NCI-H1105 (cell line): ENCODE results near the gene MYO10.
"Not testable (repeated sequence)": the region's sequence is repeated elsewhere in the genome, so short reads cannot be mapped to it uniquely, and the experiment has no call there.

Source experiments
- DNase-seq: peaks from one replicate; lab custom pipeline; 2025; lab: John Stamatoyannopoulos, UW

Gene MYO10

DNA sequence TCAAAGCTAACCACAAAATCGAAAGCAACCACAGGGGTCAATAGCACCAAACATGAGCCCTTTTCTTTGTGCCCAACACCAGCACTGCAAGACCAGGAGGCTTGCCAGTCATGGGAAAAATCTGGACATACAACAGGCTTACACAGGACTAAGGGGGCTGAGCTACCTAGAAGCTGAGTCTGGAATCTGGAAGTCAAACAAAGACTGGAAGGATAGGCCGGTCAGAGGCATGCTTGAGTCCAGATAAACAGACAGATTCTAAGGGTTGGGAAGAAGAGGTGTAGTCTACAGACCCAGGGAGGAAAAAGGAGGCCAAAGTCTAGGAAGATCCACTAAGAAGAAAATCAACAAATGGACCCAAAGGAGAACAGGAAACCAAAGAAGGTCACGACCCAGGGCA lies 73.3 kb downstream of the MYO10 start:
- no peak for DNase-seq

DNA sequence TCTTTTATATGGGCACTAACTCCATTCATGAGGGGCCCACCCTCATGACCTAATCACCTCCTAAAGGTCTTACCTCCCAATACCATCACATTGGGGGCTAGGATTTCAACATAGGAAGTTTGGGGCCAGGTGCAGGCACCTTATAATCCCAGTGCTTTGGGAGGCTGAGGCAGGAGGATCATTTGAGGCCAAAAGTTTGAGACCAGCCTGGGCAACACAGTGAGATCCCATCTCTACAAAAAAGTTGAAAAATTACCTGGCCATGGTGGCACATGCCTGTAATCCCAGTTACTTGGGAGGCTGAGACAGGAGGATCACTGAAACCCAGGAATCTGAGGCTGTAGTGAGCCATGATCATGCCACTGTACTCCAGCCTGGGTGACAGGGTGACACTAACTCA lies 76.7 kb downstream of the MYO10 start:
- no peak for DNase-seq

DNA sequence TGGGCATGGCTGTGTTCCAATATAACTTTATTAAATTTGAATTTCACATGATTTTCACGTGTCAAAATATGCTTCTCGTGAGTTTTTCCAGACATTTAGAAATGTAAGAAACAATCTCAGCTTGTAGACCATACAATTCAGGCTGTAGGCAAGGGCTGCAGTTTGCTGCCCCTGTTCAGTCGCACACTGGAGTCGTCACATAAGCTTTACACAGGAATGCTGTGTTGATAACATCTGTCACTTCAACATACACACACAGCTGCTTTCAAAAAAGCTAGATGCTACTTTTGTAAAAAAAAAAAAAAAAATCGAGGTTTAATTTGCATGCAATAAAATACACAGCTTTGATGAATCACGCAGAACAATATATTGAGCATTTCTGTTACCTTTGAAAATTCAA lies 77.9 kb downstream of the MYO10 start:
- DNase-seq: no peak

DNA sequence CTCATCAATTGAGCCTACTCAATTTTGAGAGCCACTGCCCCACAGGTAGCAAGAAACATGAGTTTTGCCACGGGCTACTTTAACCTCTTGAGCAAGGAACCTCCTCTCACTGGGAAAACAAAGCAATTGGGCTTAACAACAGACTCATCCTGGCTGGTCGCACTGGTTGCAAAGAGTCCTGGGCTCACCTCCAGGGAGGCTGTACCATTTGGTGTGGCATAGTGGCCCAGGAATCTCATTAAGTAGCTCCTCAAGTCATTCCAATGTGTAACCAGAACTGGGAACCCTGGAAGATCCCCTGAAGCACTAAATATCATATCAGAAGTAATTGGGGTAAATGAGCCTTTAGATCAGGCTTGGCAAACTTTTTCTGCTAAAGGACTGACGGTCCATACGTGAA lies 78.5 kb downstream of the MYO10 start:
- DNase-seq: no peak

DNA sequence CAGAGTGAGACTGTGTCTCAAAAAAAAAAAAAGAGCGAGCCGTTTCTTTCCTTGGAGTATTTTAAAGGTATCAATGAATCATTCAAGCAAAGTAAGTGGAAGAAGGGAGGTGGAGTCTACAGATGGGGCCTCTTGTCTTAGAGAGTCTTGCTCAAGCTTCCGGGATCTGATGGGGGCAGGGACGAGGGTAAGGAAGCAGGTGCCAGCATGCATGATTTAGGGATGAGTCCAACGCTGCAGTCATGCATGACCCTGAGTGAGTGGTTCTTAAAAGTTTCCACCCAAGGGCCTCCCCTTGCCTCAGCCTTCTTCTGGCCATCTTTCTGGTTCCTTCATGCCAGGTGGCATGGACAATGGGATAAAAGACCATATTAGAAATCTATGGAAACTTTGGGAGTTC lies 79.6 kb downstream of the MYO10 start:
- DNase-seq: no peak

DNA sequence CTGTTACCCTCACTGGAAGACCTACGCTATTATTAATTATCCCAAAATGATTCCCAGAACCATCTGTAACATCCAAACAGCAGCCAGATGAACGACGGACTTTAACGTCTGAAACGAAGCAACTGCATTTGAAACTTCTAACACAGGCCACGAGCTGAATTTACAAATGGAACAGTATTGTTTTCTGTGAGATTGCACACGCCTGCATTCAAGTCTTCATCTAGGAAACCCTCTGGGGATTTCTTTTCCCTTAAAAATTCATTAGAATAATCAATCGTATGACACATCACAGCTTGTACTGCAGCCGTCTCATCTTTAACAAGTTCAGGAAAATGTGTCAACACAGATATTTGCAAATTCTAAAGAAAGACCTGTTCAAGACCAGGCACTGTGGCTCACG lies 80.2 kb downstream of the MYO10 start:
- no peak for DNase-seq

DNA sequence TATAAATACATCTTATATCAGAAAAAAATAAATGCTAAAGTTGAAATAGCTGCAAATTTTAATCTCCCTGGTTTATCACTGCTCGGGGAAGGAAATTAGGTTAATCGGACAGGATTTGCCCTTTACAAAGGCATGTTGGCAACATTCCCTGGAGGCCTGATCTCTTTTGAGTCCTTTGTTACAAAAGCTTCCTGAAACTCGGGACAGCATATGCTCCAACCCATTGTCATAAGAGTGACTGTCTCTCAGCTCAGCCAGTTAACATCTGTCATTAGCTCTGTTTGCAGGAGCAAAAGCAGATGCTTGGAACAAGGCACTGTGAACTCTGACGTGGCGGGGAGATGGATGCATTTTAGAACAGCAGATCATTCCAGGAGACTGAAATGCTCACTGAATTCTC lies 80.6 kb downstream of the MYO10 start:
- DNase-seq: no peak

DNA sequence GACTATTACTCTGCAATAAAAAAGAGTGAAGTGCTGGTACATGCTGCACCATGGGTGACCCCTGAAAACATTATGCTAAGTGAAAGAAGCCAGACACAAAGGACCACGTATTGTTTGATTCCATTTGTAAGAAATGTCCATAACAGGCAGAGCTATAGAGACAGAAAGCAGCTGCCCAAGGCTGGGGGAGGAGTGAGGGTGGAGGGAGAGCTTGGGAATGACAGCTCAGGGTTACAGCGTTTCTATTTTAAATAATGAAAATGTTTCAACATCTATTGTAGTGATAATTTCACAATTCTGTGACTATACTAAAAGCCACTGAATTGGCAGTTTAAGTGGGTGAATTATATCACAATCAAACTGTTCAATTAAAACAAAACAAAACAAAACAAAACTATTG lies 81.7 kb downstream of the MYO10 start:
- DNase-seq: no peak

DNA sequence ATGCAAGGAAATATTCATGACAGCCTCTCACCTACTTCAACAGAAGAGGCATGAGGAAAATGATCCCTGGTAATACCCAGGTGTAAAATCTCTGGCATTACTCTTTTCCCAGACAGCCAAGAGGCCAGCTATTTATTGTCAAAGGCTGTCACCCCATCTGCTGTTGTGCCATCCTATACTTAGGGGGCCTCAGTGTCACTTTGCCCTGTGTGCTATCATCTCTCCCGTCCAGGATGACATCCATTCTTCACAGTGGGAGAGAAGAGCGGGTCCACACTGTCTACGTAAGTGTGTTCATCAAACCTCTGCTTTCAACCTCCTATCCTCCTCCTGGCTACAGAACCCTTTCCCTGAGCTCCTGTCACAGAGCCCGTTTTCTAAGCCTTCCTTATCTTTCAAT lies 82.6 kb downstream of the MYO10 start:
- no peak for DNase-seq

DNA sequence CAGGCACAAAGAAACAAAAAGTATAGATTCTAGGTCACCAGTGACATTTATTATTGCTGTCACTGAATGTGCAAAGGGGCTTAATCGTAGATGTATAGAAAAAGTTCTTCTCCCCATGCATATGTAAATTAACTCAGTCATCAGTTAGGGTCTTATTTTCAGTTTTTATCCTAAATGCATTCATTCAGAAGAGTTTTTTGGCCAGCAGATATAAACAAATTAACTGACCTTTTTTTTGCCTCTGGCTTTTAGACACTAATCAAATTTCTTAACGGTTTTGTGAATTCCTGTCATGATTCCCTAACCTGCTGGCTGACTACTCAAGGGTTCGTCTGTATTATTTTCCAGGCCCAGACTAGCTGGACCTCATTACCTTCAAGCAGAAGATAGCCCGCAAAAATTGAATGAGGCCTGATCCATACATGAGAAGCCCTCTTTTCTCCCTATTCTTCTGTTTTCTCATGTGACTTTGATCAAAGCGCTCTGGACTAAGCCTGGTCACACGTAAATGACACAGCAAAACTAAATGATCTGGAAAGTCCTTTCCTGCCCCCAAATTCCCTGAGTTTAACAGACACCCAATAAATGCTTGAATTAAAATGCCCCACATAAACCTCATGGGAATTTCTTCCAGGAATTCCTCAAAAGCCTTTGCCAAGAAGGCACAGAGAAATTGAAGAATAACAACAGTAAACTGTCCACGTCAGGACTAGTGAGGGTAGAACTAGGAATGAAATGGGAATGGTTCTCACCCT lies 83.7 kb downstream of the MYO10 start:
- no peak for DNase-seq

DNA sequence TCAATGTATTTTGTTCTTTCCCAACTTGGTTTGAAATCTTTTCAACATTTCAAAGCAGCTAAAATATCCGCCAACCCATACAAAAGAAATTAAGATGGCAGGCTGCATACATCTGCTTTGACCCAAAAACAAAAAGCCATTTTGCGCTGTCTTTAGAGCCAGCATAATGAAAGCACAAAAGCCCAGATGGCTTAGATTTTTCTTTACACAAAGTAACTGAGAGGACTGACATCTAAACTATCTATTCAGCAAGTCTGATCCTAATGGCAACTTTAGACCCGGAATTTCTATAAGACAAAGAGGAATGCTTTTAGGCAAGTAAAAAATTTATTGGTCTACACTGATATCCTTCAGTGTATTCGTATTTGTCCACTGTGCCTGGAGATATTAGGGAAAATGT lies 86.3 kb downstream of the MYO10 start:
- DNase-seq: no peak

DNA sequence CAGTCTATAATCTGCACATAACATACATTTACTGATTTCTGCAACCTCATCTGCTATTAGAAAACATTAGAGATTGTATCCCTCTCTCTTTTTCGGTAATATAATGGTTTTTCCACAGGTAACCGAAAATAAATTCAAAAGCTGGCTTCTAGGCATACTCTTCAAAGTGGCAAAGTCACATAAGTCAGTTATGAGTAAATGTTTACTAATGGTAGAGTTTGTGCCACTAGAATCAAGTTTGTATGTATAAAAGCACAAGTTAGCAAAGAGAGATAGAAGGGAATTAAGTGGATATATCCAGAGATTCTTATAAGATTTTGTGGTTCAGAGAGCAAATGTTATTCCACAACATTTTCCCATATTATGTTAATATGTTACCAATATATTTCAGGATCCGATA lies 86.9 kb downstream of the MYO10 start:
- DNase-seq: no peak

DNA sequence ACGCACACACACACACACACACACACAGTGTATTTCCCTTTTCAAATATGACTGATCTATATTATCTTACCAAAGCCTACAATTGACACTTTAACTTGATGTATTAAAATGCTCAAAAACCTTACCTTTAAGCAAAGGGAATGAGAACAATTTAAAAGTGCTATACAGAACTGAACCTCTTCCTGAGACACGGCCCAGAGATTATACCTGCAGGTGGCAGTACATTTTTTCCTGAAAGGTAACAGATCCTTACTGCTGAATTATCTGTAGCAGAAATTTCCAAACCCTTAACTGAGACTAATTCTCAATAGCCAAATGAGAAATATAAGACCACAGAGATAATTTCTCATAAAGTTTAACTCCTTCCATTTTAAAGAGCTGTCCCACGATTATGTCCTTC lies 91.1 kb downstream of the MYO10 start:
- DNase-seq: no peak

DNA sequence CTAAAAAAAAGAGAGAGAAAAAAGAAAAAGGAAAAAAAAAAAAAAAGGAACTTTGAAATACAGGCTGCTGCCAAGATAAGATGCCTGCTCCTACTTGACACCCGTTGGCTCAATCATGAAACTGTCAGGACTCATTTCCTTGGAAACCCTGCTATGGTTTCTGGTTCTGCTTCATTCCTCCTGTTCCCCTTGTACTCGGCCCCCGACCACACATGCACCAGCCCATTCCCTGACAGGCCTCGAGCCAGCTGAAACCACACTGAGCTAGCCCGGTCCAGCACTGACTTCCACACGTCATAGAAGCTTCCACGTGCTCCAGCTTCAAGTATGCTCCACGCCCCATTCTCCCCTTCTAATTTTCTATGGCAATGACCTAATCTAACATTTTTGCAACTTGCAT lies 93.2 kb downstream of the MYO10 start:
- DNase-seq: no peak

DNA sequence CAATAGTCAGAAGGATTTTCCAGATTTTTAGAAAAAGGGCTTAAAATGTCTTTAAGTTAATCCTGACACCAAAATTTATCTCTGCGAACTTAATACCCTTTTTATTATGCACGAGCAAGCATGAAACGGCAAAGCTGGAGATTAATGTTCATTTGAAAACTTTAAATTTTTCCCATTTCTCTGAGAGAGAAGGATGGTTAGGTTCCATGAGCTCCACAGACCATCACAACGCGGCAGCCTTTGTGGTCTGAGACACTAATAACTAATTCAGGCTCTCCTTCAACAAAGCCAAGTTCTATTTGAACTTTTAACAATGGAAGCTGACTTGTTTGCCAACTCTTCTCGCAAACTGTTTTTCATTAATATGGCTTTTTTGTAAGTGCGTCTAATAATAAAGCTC lies 94.7 kb downstream of the MYO10 start:
- no peak for DNase-seq

DNA sequence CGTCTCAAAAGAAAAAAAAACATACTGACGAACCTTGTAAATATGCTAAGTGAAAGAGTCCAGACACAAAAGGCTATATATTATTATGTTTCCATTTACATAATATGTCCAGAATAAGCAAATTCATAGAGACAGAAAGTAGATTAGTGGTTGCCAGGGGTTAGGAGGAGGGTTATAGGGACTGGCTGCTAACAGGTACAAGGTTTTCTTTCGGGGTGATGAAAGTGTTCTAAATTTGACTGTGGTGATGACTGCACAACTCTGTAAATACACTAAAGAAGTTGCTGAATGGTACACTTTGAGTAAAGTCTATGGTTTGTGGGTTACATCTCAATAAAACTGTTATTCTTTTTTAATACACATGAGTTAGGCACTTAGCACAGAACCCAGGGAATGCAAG lies 98.8 kb downstream of the MYO10 start:
- DNase-seq: no peak

DNA sequence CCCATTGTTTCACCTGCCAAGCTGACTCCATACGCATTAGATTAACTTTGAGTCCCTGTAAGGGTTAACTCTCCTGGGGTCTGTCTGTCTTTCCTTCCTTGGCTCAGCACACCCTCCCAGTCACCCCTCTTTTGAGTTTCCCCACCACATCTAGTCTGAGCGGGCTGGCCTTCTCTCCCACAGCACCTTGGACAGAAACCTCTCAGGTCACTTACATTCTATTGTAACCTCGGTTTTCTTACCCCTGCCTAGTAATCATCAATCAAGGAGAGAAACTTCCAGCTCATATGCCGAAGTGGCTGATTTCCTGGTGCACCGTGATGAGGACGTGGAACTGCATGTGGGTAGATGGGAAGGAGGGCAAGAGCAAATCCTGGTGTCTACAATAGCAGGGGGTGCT lies 102.1 kb downstream of the MYO10 start:
- DNase-seq: no peak

DNA sequence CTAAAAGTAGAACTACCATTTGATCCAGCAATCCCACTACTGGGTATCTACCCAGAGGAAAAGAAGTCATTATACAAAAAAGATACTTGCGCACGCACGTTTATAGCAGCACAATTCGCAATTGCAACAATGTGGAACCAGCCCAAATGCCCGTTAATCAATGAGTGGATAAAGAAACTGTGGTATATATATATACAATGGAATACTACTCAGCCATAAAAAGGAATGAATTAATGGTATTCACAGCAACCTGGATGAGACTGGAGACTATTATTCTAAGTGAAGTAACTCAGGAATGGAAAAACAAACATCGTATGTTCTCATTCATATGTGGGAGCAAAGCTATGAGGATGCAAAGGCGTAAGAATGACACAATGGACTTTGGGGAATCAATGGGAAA lies 104.8 kb downstream of the MYO10 start:
- not testable (repeated sequence) for DNase-seq

DNA sequence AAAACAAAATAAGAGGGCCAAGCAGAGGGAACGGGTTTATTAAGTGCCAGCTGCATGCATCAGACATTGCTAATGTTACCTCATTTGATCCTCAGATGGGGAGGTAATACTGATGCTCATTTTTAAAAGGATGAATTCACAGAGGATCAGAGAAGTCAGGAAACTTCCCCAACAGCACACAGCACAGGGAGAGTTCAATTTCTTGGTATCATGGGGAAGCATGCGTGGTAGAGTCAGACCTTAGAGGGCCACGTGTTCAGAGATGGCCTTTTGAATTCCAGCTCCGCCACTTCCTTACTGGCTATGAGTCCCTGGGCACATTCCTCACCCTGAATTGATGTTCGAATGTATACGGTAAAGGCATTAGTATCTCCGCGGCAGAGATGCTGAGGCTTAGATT lies 108.3 kb downstream of the MYO10 start:
- DNase-seq: no peak

DNA sequence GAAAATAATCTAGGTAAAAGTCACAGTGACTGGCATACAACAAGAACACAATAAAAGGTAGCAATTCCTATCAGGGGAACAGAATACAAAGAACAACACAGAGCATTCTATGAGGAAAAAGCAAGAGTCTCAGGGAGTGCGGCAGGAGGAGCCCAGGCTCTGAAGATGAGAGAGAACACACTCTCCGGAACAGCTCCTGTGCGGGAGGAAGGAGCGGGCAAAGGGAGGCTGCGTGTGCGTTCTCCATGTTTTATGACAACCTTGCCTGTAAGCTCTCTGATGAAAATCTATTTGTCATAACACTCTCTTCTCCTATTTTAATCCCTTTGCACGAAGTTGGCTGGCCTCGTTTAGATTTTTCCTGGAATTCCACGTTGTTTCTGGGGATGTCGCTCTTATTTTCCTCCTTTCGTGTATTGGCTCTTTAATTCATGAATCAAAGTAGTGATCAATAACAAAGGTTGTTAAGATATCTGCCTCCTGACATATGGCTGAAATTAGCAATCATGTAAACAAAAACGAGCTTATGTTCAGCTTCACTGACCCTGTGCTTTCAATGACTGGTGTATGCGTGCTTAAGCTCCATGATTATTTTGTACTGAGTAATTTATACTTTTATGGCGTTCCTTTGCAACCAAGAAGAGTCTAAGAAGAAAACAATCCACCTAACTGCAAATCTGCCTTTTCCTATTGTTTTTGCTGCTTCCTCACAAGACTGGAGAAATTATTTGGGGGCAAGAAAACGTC lies 109.5 kb downstream of the MYO10 start:
- DNase-seq: no peak

DNA sequence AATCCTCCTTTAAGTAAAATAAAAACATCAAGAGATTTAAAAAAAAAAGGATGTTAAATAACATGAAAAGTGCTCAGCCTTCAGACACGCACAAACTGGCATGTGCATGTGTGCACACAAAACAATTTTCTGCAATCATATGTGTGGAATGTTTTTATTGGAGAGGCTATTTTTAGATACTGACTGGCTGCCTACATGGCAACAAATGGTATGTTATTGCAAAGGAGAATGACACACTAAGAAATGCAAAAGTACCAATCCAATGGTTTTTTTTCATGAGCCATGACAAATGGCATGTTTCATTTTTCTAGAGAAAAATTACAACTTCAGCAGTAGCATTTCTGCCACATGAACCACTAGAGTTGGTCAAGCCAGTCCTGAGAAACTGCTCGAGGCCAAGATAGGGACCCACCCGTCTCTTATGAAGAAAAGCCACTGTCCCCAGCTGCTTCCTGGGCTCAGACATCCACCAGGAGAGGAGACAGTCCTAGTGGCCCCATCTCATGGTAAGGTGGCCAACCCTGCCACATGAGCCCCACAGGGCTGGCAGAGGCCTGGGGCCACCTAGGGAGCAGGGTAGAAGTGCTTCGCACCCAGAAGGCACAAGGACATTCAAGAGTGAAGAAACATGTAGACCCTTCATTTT lies 116.4 kb downstream of the MYO10 start:
- no peak for DNase-seq

DNA sequence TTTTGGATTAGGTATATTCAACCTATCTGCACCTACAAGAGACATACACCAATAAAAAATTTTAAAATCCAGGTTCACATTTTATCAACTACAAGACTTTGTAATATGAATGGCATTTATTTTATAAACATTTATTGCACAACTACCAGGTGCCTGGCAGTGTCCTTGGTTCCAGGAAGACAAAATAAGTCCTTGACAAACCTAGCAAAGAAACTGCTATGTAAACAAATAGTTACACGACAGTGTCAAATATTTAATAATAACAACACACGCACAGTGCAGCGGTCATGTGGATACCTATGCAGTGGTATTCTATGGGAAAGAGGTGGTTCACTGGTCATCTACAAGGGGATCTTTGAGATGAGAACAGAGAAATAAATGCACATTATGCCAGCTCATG lies 120.7 kb downstream of the MYO10 start:
- DNase-seq: no peak

DNA sequence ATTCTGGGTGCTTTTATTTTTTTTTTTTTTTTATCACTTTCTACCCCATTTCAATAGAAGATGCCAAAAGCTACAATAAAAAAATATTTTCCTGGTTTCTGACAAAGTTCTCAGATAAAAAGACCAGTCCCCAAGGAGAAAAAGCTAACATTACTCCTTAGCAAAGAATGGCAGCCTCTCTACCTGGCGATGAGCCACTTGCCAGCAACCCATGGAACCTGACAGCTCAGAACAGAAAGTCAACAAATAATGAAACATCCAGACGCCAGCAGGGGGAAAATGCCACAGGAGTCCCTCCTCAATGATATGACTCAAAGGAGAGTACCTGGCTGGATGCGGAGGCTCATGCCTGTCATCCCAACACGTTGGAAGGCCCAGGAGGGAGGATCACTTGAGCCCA lies 123.2 kb downstream of the MYO10 start:
- no peak for DNase-seq
